Gastrocnemius medialis (tissue), 4 donors: ENCODE measurements around the gene TTLL5.

Experiments
- CTCF ChIP-seq, 5 experiments: fragments of 450-650 bp in 3 of 5; fragments of 200-600 bp in 2 of 5; sonication (generic) in 2 of 5; IDR thresholded peaks in 4 of 5; conservative IDR thresholded peaks in 1 of 5; 1 replicate in 4 of 5; 2 replicates in 1 of 5; pipeline ENCODE4 v1.5.1; 2016 to 2019; ENCODE audit warnings: antibody characterized with exemption in 5 of 5, mild to moderate bottlenecking in 3 of 5, moderate library complexity in 3 of 5
- POLR2A ChIP-seq, 2 donors: fragments of 450-650 bp; IDR thresholded peaks; one replicate each; pipeline ENCODE4 v1.6.1; 2017; ENCODE audit warnings: antibody characterized with exemption in 2 of 2, mild to moderate bottlenecking in 2 of 2, moderate library complexity in 2 of 2

- TF ChIP-seq CTCF (IDR thresholded peaks at IDR 0.05 in 4 of 5, conservative IDR thresholded peaks at IDR 0.05 in 1 of 5) (no peak), POLR2A (IDR thresholded peaks at IDR 0.05) (no peak)
Observed at GRCh38 chr14:75885829-75886228, 224.8 kb downstream of the TTLL5 start.
